HG02938 (cell line): ENCODE measurements around the gene SAMHD1.
"Not testable (repeated sequence)": the region's sequence is repeated elsewhere in the genome, so short reads cannot be mapped to it uniquely, and the experiment has no call there.

ENCODE experiments used
- ATAC-seq: cut with Tn5 transposase; IDR thresholded peaks from one replicate; pipeline ENCODE4 v1.9.1; 2021; ENCODE audit warnings: mild to moderate bottlenecking, moderate library complexity; ENCODE audit not compliant: unreplicated experiment

The SAMHD1 gene

GRCh38 chr20:36956674-36957073, 5.2 kb upstream of the SAMHD1 start:
- ATAC-seq = no peak

- no peak for ATAC-seq
Observed at GRCh38 chr20:36956016-36956415, 4.5 kb upstream of the SAMHD1 start.

GRCh38 chr20:36951979-36952738, 651 bp upstream of the SAMHD1 start:
- no peak for ATAC-seq

- peak; percentile 1 for ATAC-seq
Observed at GRCh38 chr20:36950414-36951197, 902 bp downstream of the SAMHD1 start.

GRCh38 chr20:36941401-36941835, 10.1 kb downstream of the SAMHD1 start:
- ATAC-seq = no peak

- ATAC-seq = no peak
Observed at GRCh38 chr20:36937402-36937770, 14.1 kb downstream of the SAMHD1 start.

- ATAC-seq = not testable (repeated sequence)
Observed at GRCh38 chr20:36936761-36937401, 14.6 kb downstream of the SAMHD1 start.

GRCh38 chr20:36936341-36936740, 15.2 kb downstream of the SAMHD1 start:
- no peak for ATAC-seq

- not testable (repeated sequence) for ATAC-seq
Observed at GRCh38 chr20:36933571-36933970, 17.9 kb downstream of the SAMHD1 start.

- ATAC-seq = no peak
Observed at GRCh38 chr20:36932476-36933426, 18.8 kb downstream of the SAMHD1 start.

GRCh38 chr20:36932067-36932466, 19.4 kb downstream of the SAMHD1 start:
- not testable (repeated sequence) for ATAC-seq

- no peak for ATAC-seq
Observed at GRCh38 chr20:36929691-36930090, 21.8 kb downstream of the SAMHD1 start.

GRCh38 chr20:36929290-36929689, 22.2 kb downstream of the SAMHD1 start:
- no peak for ATAC-seq

GRCh38 chr20:36927704-36928103, 23.8 kb downstream of the SAMHD1 start:
- ATAC-seq = no peak

GRCh38 chr20:36926653-36927200, 24.8 kb downstream of the SAMHD1 start:
- no peak for ATAC-seq

- ATAC-seq = no peak
Observed at GRCh38 chr20:36925234-36925633, 26.3 kb downstream of the SAMHD1 start.

- no peak for ATAC-seq
Observed at GRCh38 chr20:36924167-36925045, 27.1 kb downstream of the SAMHD1 start.

- no peak for ATAC-seq
Observed at GRCh38 chr20:36920334-36920730, 31.2 kb downstream of the SAMHD1 start.

- no peak for ATAC-seq
Observed at GRCh38 chr20:36919715-36920333, 31.7 kb downstream of the SAMHD1 start.
